C4-2B (cell line): Measurements from ENCODE around the gene PAXX.

Experiments used
- ZFX ChIP-seq: fragments of 450-650 bp; IDR thresholded peaks from 2 replicates; pipeline ENCODE4 v1.6.1; 2017
- TF ChIP-seq, protein P1 (sequence below): fragments of 450-650 bp; conservative IDR thresholded peaks from 2 replicates; pipeline ENCODE4 v1.5.1; 2017; ENCODE audit warnings: mild to moderate bottlenecking

DNA sequence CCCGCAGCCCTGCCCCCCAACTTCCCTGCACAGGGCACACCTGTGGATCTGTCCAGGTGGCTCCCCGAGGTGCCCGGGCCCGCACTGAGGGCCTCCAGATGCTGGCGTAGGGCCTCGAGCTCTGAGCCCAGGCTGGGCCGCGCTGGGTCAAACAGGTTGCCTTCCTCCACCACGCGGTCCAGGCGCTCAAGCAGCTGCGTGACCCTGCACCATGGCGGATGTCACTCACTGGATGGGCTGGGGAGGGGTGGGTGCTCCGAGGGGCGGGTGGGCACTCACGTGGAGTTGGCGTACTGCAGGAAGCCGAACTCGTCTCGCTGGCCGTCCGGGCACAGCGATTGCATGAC, 30.4 kb downstream of the PAXX start:
- TF ChIP-seq, protein P1, sequence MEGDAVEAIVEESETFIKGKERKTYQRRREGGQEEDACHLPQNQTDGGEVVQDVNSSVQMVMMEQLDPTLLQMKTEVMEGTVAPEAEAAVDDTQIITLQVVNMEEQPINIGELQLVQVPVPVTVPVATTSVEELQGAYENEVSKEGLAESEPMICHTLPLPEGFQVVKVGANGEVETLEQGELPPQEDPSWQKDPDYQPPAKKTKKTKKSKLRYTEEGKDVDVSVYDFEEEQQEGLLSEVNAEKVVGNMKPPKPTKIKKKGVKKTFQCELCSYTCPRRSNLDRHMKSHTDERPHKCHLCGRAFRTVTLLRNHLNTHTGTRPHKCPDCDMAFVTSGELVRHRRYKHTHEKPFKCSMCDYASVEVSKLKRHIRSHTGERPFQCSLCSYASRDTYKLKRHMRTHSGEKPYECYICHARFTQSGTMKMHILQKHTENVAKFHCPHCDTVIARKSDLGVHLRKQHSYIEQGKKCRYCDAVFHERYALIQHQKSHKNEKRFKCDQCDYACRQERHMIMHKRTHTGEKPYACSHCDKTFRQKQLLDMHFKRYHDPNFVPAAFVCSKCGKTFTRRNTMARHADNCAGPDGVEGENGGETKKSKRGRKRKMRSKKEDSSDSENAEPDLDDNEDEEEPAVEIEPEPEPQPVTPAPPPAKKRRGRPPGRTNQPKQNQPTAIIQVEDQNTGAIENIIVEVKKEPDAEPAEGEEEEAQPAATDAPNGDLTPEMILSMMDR = no peak
- no peak for TF ChIP-seq ZFX
